ENCODE measurements around the gene EFCAB5.
"Not testable (repeated sequence)": the region's sequence is repeated elsewhere in the genome, so short reads cannot be mapped to it uniquely, and the experiment has no call there.

Gene EFCAB5

GRCh38 chr17:29933379-29933778 lies 8.1 kb upstream of the EFCAB5 start:
- H3K4me3 ChIP-seq (ENCODE audit: low read depth, low read length), result no peak overlapping the region

GRCh38 chr17:29935909-29936308 lies 5.5 kb upstream of the EFCAB5 start:
- not testable (repeated sequence) for H3K4me3 ChIP-seq (ENCODE audit: low read depth, low read length)

GRCh38 chr17:29936724-29937123 lies 4.7 kb upstream of the EFCAB5 start:
- no peak overlapping the region for H3K4me3 ChIP-seq (ENCODE audit: low read depth, low read length)

DNA sequence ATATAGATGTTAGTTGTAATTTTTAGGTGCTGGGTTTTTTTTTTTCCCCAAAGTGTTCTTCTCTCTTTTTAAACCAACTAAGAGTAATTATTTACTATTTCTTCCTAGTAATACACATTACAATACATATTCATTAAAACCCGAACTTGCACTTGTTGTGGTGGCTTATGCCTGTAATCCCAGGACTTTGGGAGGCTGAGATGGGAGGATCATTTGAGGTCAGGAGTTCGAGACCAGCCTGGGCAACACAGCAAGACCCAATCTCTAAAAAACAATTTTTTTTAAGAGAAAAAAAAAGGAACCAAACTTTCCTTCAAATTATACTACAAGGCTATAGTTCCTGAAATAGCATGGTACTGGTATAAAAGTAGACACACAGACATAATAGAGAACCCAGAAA lies 3.8 kb downstream of the EFCAB5 start:
- no peak overlapping the region for H3K4me3 ChIP-seq (ENCODE audit: low read depth, low read length)

- H3K4me3 ChIP-seq (ENCODE audit: low read depth, low read length), result no peak overlapping the region
Measured at GRCh38 chr17:29948448-29949215, 7.2 kb downstream of the EFCAB5 start.

DNA sequence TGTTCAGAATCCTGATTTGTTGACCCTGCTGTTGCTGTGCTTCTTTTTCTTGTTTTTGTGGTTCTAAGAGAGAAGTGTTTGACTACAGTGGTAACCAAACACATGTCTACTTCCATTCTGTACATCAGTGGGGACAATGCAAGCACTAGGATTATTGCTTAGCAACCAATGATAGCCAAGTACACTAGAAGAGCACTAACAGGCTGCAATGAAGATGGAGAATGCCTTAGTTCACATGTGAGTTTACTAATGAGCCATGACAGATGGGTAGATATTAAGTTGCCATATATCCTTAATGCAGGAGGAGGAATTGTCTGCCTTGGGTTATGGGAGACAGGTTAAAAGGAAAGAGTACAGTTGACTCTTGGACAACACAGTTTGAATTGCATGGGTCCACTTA lies 8.3 kb downstream of the EFCAB5 start:
- H3K4me3 ChIP-seq (ENCODE audit: low read depth, low read length), result no peak overlapping the region

- H3K4me3 ChIP-seq (ENCODE audit: low read depth, low read length), result no peak overlapping the region
Measured at GRCh38 chr17:29954405-29954804, 13.0 kb downstream of the EFCAB5 start.

DNA sequence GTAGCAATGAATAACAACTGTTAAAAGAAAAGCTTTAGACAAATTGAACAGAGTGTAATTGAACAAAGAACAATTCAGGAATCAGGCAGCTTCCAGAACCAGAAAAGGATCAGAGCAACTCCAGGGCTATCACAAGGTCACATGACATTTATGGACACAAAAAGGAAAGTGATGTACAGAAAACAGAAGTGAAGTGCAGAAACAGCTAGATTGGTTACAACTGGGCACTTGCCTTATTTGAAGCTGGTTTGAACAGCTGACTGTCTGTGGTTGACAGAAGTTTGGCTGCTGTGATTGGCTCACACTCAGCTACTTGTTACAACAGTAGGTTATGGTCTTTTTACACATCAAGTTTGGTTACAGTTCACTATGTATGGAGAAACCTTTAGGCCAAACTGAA lies 14.8 kb downstream of the EFCAB5 start:
- no peak overlapping the region for H3K4me3 ChIP-seq (ENCODE audit: low read depth, low read length)

- H3K4me3 ChIP-seq (ENCODE audit: low read depth, low read length), result not testable (repeated sequence)
Measured at GRCh38 chr17:29957488-29957887, 16.1 kb downstream of the EFCAB5 start.

DNA sequence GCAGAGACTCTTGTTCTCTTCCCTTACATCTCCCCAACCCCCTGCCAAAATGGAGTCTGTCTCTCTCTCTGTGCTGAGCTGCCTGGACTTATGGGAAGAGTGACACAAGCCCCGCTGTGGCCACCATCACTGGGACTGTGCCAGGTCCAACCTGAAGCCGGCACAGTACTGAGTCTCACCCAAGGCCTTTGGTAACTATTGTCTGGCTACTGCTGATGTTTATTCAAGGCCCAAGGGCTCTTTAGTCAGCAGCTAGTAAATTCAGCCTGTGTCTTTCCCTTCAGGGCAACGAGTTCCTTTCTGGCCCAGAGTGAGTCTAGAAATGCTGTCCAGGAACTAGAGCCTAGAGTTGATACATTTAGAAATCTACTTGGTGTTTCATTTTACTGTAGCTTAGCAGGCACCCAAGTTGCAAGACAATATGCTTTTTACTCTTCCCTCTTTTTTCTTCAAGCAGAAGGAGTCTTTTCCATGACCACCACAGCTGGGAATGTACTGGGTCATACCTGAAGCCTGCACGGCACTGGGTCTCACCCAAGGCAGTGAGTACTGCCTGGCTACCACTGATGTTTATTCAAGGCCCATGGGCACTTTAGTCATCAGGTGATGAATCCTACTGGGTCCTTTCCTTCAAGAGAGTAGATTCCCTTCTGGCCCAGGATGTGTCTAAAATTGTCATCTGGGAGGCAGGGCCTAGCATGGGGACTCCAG lies 17.7 kb downstream of the EFCAB5 start:
- no peak overlapping the region for H3K4me3 ChIP-seq (ENCODE audit: low read depth, low read length)

GRCh38 chr17:29959658-29960337 lies 18.4 kb downstream of the EFCAB5 start:
- no peak overlapping the region for H3K4me3 ChIP-seq (ENCODE audit: low read depth, low read length)

DNA sequence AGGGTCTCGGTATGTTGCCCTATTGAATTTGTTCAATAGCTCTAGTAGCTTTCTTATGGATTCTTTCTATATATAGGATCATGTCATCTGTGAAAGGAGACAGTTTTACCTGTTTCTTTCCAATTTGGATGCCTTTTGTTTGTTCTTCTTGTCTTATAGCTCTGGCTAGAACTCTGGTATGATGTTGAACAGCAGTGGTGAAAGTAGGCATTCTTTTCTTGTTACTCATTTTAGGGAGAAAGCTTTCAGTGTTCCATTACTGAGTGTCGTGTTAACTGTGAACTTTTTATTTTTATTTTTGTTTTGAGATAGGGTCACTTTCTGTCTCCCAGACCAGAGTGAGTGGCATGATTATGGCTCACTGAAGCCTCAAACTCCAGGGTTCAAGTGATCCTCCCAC lies 21.2 kb downstream of the EFCAB5 start:
- H3K4me3 ChIP-seq (ENCODE audit: low read depth, low read length), result no peak overlapping the region

- H3K4me3 ChIP-seq (ENCODE audit: low read depth, low read length), result no peak overlapping the region
Measured at GRCh38 chr17:29968271-29968670, 26.8 kb downstream of the EFCAB5 start.

DNA sequence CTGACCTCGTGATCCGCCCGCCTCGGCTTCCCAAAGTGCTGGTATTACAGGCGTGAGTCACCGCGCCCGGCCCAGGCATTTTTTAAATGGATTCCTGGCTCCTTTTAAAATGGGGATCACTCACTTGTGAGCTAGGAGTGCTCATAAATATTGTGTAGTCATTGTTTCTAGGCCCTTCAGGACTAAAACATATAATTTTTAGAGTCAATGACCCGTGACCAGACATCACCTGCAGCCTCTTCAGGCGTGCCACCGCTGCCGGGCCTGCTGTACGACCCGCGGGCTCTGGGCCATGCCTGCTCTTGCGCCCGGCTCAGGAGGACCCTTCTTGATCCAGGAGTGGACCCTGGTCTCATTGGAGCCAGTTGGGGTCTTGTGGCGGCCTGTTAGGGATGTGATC lies 30.8 kb downstream of the EFCAB5 start:
- H3K4me3 ChIP-seq (ENCODE audit: low read depth, low read length), result no peak overlapping the region

DNA sequence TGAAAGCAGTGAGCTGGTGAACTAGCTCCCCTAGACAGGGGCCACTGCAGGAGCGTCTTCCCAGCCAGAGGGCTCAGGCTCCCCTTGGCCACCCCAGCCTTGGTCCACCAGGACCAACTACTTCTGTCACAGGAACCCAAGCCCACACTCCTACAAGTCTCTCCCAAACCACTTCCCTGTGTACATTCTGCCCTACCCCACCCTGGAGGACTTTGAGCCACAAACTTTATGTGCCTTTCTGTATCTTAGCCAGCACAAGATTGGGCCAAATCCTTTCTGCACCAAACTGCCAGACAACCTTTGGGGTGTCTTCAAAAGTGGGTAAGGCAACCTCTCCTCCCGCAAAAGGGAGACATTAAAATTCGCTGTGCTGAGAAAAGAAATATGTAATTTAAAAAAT lies 31.6 kb downstream of the EFCAB5 start:
- H3K4me3 ChIP-seq (ENCODE audit: low read depth, low read length), result no peak overlapping the region

DNA sequence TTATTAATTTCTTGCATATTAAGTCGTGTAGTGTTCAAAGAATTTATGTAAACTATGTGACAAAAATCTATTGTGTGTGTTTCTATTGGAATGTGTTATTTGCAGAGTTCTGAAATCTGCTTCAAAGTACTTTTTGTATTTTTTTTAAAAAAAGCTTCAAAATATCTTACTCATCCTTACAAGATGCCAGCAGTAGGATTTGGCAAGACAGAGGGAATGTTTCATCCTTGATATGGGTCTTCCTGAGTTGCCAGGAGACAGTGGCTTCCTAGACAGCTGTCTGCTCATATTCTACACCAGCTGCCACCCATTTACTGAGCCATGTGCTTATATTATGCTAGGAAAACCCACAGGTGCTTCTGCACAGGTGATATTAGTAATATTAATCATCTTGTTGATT lies 36.4 kb downstream of the EFCAB5 start:
- no peak overlapping the region for H3K4me3 ChIP-seq (ENCODE audit: low read depth, low read length)

GRCh38 chr17:29980261-29980660 lies 38.8 kb downstream of the EFCAB5 start:
- H3K4me3 ChIP-seq (ENCODE audit: low read depth, low read length), result no peak overlapping the region

GRCh38 chr17:29982991-29983653 lies 41.7 kb downstream of the EFCAB5 start:
- no peak overlapping the region for H3K4me3 ChIP-seq (ENCODE audit: low read depth, low read length)

DNA sequence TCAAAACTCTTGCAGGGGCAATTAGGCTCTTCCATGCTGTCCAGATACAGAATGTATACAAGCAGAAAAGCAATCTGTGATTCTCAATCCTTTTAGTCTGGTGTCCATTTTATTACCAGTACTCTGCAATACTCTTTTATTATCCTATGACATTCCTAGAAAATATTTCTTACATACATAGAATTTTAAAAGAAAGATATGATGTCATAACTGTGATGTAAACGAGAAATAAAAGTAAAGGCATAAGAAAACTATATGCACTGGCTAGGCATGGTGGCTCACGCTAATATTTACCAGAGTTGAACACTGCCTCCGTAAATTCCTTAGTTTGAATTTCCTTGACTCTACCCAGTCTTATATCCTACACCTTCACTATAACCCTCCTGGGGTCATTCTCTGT lies 55.0 kb downstream of the EFCAB5 start:
- H3K4me3 ChIP-seq (ENCODE audit: low read depth, low read length), result no peak overlapping the region

GRCh38 chr17:30000001-30000754 lies 58.7 kb downstream of the EFCAB5 start:
- no peak overlapping the region for H3K4me3 ChIP-seq (ENCODE audit: low read depth, low read length)

GRCh38 chr17:30000755-30001257 lies 59.4 kb downstream of the EFCAB5 start:
- no peak overlapping the region for H3K4me3 ChIP-seq (ENCODE audit: low read depth, low read length)
